Measurements from ENCODE around the gene RPL18A. TPM values are rescaled to one million over a fixed set of nuclear protein-coding genes. Genes with fewer than 3 reads are reported as not detected.

The RPL18A gene
- total and polyA plus RNA-seq, 12 donors: 345 to 2,121 (median 1,380) TPM

DNA sequence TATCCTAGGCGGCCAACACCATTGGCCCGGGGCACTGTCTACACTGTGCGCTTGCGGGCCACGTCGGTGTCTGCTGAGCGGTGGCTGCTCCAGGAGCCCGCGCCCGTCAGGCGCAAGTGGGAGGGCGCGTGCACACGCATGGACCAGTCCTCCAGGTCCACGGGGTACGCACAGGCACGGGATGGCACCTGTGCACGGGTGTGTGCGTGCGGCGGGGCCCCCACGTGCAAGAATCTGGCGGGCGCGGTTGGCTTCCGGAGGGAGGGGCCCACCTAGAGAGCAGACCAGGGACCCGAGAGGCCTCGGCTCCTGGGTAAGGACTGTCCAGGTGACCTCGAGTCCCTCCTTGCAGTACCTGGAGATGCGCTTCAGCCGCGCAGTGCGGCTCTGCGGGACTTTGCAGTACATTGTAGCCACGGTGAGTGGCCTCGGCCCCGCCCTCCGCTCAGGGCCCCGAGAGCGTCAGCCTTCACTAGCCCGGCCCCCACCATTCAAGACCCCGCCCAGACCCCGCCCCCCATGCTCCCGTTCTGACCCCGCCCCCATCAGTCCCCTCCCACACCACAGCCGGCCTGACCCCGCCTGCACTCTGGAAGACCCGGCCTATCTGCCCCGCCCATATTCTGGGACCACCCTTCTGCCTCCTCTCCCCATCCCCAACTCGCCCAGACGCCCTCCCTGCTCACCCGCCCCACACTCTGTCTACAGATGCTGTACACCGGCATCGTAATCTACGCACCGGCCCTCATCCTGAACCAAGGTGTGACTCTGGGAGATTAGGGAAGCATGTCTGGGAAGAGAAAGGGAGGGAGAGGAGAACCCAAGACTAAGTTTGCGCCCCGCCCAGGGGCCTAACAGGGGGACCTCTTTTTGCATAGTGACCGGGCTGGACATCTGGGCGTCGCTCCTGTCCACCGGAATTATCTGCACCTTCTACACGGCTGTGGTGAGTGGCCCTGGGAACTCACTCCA, 14.4 kb downstream of the RPL18A start:
- intact Hi-C loops (cut with DNase I): loop anchor here in 1 of 2 donors (5.0 kb wide), 1 partner anchor 123 kb away; no protein-coding TSS in a partner anchor
- no peak overlapping the region for H3K4me3 ChIP-seq
- H3K4me1 ChIP-seq (replicated peaks in 1 of 2): no peaks in the 10 kb centered on the region
- no peak for TF ChIP-seq POLR2A (IDR thresholded peaks at IDR 0.05)
- TF ChIP-seq, protein P1, sequence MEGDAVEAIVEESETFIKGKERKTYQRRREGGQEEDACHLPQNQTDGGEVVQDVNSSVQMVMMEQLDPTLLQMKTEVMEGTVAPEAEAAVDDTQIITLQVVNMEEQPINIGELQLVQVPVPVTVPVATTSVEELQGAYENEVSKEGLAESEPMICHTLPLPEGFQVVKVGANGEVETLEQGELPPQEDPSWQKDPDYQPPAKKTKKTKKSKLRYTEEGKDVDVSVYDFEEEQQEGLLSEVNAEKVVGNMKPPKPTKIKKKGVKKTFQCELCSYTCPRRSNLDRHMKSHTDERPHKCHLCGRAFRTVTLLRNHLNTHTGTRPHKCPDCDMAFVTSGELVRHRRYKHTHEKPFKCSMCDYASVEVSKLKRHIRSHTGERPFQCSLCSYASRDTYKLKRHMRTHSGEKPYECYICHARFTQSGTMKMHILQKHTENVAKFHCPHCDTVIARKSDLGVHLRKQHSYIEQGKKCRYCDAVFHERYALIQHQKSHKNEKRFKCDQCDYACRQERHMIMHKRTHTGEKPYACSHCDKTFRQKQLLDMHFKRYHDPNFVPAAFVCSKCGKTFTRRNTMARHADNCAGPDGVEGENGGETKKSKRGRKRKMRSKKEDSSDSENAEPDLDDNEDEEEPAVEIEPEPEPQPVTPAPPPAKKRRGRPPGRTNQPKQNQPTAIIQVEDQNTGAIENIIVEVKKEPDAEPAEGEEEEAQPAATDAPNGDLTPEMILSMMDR (IDR thresholded peaks at IDR 0.05): no peak
- no peaks in the 10 kb centered on the region for H3K36me3 ChIP-seq (replicated peaks in 1 of 2)
- no peak overlapping the region for H3K27ac ChIP-seq
- H3K27me3 ChIP-seq: peaks cover 47% of the 10 kb centered on the region
- DNase-seq: peak in 1 of 7 donors; percentile 32
- no peaks in the 10 kb centered on the region for H3K9me3 ChIP-seq (replicated peaks in 1 of 3)
- 8 to 44% (median 12%) methylated on average over 10 to 63 of the region's 63 CpGs for WGBS, 4 donors

DNA sequence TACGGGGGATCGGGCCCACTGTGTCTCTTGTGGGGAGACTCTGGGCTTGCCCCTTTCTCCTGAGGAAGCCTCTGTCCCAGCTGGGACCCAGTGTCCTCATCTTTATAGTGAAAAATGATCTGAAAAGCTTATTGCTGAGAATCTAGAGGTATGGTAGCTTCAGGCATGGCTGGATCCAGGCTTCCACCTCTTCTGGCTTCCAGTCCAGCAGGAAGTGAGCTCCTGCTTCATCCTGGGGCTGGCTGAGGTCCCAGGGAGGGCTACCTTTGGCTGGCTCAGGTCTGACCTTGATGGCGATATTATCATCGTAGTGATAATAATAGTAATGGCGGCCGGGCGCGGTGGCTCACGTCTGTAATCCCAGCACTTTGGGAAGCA, 15.0 kb downstream of the RPL18A start:
- intact Hi-C loops (cut with DNase I): loop anchor here in 1 of 2 donors (5.0 kb wide), 1 partner anchor 123 kb away; no protein-coding TSS in a partner anchor
- no peak overlapping the region for H3K27ac ChIP-seq

DNA sequence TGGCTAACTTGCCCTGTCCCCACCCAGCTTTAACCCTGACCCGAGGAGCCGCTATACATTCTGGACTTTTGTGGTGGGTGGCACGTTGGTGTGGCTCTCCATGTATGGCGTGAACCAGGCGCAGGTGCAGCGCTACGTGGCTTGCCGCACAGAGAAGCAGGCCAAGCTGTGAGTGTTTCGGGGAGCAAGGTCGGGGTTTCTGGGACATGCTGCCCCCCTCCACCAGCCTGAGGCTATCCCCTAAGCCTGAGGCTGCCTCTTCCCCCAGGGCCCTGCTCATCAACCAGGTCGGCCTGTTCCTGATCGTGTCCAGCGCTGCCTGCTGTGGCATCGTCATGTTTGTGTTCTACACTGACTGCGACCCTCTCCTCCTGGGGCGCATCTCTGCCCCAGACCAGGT, 18.0 kb downstream of the RPL18A start:
- TF ChIP-seq POLR2A (IDR thresholded peaks at IDR 0.05): no peak
- TF ChIP-seq, protein P1 (IDR thresholded peaks at IDR 0.05): no peak
- Histone ChIP-seq H3K4me3 (no peak overlapping the region), H3K27ac (no peak overlapping the region), H3K9me3 (replicated peaks in 1 of 3) (no peaks in the 10 kb centered on the region), H3K36me3 (replicated peaks in 1 of 2) (no peaks in the 10 kb centered on the region), H3K27me3 (peaks cover 12% of the 10 kb centered on the region), H3K4me1 (replicated peaks in 1 of 2) (no peaks in the 10 kb centered on the region)
- WGBS, 4 donors: 85 to 91% (median 88%) methylated on average over 9 to 16 of the region's 16 CpGs
- no peak for DNase-seq
- intact Hi-C loops (cut with DNase I): no loop called here

More for the DNA sequence above, 15.0 kb downstream of the RPL18A start:
- WGBS, 4 donors: 60 to 97% (median 71%) methylated on average over 6 to 9 of the region's 9 CpGs
- Histone ChIP-seq H3K27me3 (peaks cover 40% of the 10 kb centered on the region), H3K36me3 (replicated peaks in 1 of 2) (no peaks in the 10 kb centered on the region), H3K4me1 (replicated peaks in 1 of 2) (no peaks in the 10 kb centered on the region), H3K4me3 (no peak overlapping the region), H3K9me3 (replicated peaks in 1 of 3) (no peaks in the 10 kb centered on the region)
- DNase-seq: no peak
- TF ChIP-seq, protein P1 (IDR thresholded peaks at IDR 0.05): no peak
- TF ChIP-seq POLR2A (IDR thresholded peaks at IDR 0.05): no peak

DNA sequence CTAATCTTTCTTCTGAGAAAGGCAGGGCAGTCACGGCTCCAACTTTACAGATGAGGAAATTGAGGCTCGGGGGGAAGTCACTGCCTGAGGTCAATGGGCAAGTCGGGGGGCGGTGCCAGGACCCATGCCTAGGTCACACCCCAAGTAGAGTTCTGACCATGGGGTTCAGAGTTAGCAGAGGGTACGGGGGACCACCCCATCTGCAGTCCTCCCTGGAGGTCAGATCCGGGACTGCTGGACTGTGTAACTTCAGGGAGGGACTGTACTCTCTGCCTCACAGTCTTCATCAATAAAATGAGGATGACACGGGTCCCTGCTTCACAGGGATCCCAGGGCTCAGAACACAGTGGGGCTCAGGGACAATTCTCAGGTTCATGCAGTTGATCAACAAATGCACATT, 19.8 kb downstream of the RPL18A start:
- Histone ChIP-seq H3K9me3 (replicated peaks in 1 of 3) (no peaks in the 10 kb centered on the region), H3K27ac (no peak overlapping the region), H3K4me3 (no peak overlapping the region), H3K36me3 (replicated peaks in 1 of 2) (no peaks in the 10 kb centered on the region), H3K27me3 (no peaks in the 10 kb centered on the region), H3K4me1 (replicated peaks in 1 of 2) (no peaks in the 10 kb centered on the region)
- intact Hi-C loops (cut with DNase I): no loop called here
- WGBS, 4 donors: 62 to 76% (median 69%) methylated on average over 7 of the region's 7 CpGs
- TF ChIP-seq, protein P1 (IDR thresholded peaks at IDR 0.05): no peak
- no peak for TF ChIP-seq POLR2A (IDR thresholded peaks at IDR 0.05)
- DNase-seq: no peak
